ENCODE data around the gene AQP6. TPM values are rescaled to one million over a fixed set of nuclear protein-coding genes. Genes with fewer than 3 reads are reported as not detected.

The AQP6 gene
- total and polyA plus RNA-seq, 10 of the 15 experiments (the other 5 are each of a cell fraction or from before 2014, with no cell fraction given) = not detected

- Histone ChIP-seq H4K20me1 (ENCODE audit: control insufficient read depth, insufficient read depth) (no peaks in the 10 kb centered on the region), H3K27me3 (replicated peaks in 1 of 2; ENCODE audit: control insufficient read depth in 2 of 2, insufficient read depth in 2 of 2, low read length in 1 of 2) (no peaks in the 10 kb centered on the region; a peak in 1 of 4 replicates), H3K79me2 (ENCODE audit: control insufficient read depth, insufficient read depth, low read length) (no peaks in the 10 kb centered on the region), H3K4me1 (ENCODE audit: control insufficient read depth, insufficient read depth, low read length) (no peaks in the 10 kb centered on the region), H3K4me2 (ENCODE audit: control insufficient read depth, insufficient read depth) (no peak overlapping the region), H3K36me3 (ENCODE audit: control insufficient read depth in 2 of 2, insufficient read depth in 2 of 2, low read length in 1 of 2) (no peaks in the 10 kb centered on the region), H3K9ac (ENCODE audit: control insufficient read depth, insufficient read depth, low read length) (no peak overlapping the region), H3K27ac (ENCODE audit: control insufficient read depth, insufficient read depth) (no peak overlapping the region), H2AFZ (ENCODE audit: control insufficient read depth, low read depth, low read length) (no peak overlapping the region), H3K4me3 (no peak overlapping the region), H3K9me3 (replicated peaks; ENCODE audit: control insufficient read depth, insufficient read depth, low read length) (no peaks in the 10 kb centered on the region)
- DNase-seq (ENCODE audit: low read depth, low spot score) (no peak), FAIRE-seq (no peak), ATAC-seq (no peak)
- in situ Hi-C loops (cut with MboI) (no loop called here), intact Hi-C loops (cut with micrococcal nuclease; ENCODE audit: unreplicated experiment) (no loop called here)
- CTCF ChIA-PET = interaction anchor here (1.5 kb wide), 1 partner anchor 120 kb away, joined by 3 read pairs; no protein-coding TSS in a partner anchor
- POLR2A ChIA-PET = no interaction called here
- SMC1A ChIA-PET (ENCODE audit: uncharacterized antibody, unreplicated experiment) = interaction anchor here (1.0 kb wide), 1 partner anchor 10 kb away, joined by 3 read pairs; no protein-coding TSS in a partner anchor
- 35% methylated on average over 7 of the region's 7 CpGs for WGBS (ENCODE audit: insufficient coverage, insufficient replicate concordance, low lambda C conversion rate, missing lambda C conversion rate)
- no TSS peak for BruUV-seq (replicated peaks)
- RAD21 ChIA-PET (ENCODE audit: unreplicated experiment) = no interaction called here
- TF ChIP-seq CHD2 (IDR thresholded peaks at IDR 0.05; ENCODE audit: borderline replicate concordance, low read depth, low read length) (no peak), MEF2B (IDR thresholded peaks at IDR 0.05; ENCODE audit: partially characterized antibody, poor library complexity, severe bottlenecking) (no peak), MTA2 (IDR thresholded peaks at IDR 0.05; ENCODE audit: low read depth) (no peak), MYB (IDR thresholded peaks at IDR 0.05; ENCODE audit: borderline replicate concordance, low read depth, low read length) (no peak), RELB (IDR thresholded peaks at IDR 0.05; ENCODE audit: low read depth) (no peak), BCL3 (IDR thresholded peaks at IDR 0.05; ENCODE audit: borderline replicate concordance, insufficient read depth, low read depth, low read length, poor library complexity, severe bottlenecking) (no peak), TCF7 (IDR thresholded peaks at IDR 0.05; ENCODE audit: borderline replicate concordance) (no peak), PAX5 (IDR thresholded peaks at IDR 0.05; ENCODE audit: borderline replicate concordance, low read depth, low read length) (no peak), ZNF687 (IDR thresholded peaks at IDR 0.05) (no peak), POLR2AphosphoS2 (IDR thresholded peaks at IDR 0.05; ENCODE audit: low read depth, low read length) (no peak), TCF12 (IDR thresholded peaks at IDR 0.05; ENCODE audit: low read depth, low read length) (no peak), SREBF2 (IDR thresholded peaks at IDR 0.05; ENCODE audit: low read length) (no peak), ZNF217 (IDR thresholded peaks at IDR 0.05) (no peak)
- TF ChIP-seq, protein P1, sequence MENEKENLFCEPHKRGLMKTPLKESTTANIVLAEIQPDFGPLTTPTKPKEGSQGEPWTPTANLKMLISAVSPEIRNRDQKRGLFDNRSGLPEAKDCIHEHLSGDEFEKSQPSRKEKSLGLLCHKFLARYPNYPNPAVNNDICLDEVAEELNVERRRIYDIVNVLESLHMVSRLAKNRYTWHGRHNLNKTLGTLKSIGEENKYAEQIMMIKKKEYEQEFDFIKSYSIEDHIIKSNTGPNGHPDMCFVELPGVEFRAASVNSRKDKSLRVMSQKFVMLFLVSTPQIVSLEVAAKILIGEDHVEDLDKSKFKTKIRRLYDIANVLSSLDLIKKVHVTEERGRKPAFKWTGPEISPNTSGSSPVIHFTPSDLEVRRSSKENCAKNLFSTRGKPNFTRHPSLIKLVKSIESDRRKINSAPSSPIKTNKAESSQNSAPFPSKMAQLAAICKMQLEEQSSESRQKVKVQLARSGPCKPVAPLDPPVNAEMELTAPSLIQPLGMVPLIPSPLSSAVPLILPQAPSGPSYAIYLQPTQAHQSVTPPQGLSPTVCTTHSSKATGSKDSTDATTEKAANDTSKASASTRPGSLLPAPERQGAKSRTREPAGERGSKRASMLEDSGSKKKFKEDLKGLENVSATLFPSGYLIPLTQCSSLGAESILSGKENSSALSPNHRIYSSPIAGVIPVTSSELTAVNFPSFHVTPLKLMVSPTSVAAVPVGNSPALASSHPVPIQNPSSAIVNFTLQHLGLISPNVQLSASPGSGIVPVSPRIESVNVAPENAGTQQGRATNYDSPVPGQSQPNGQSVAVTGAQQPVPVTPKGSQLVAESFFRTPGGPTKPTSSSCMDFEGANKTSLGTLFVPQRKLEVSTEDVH (IDR thresholded peaks at IDR 0.05; ENCODE audit: low read depth, partially characterized antibody) = no peak
Measured at GRCh38 chr12:49947593-49948226, 25.0 kb upstream of the AQP6 start.
